ENCODE results near the gene AGFG2.

GRCh38 chr7:100543586-100543985, 4.6 kb downstream of the AGFG2 start:
- TF ChIP-seq EZH2 (optimal IDR thresholded peaks at IDR 0.05; ENCODE audit: low read depth, low read length) (no peak), CTCF (IDR thresholded peaks at IDR 0.05; ENCODE audit: low read length) (no peak), EZH2phosphoT487 (IDR thresholded peaks at IDR 0.05; ENCODE audit: low read length) (no peak)
